GM23338 (cell line): ENCODE measurements around the gene NPY4R. TPM values are rescaled to one million over a fixed set of nuclear protein-coding genes. Genes with fewer than 3 reads are reported as not detected.
"Not testable (repeated sequence)": the region's sequence is repeated elsewhere in the genome, so short reads cannot be mapped to it uniquely, and the experiment has no call there.

Experiments used
- ATAC-seq: fragments of 200-7000 bp; cut with Tn5 transposase; 3 replicates; pipeline ENCODE4 v1.9.1; 2020
- DNase-seq: peaks from one replicate; pipeline ENCODE4 v3.0.0-alpha.2; 2015; ENCODE audit warnings: low spot score
- H2AFZ ChIP-seq: fragments of 200-600 bp; sonication (generic); 2 replicates; pipeline ENCODE4 v1.8.0; 2016; ENCODE audit warnings: antibody characterized with exemption, mild to moderate bottlenecking, moderate library complexity
- H3F3A ChIP-seq: fragments of 200-600 bp; sonication (generic); replicated peaks from 2 replicates; pipeline ENCODE4 v1.8.0; 2017; ENCODE audit warnings: antibody characterized with exemption, mixed run types, low read depth
- H3K27ac ChIP-seq: fragments of 200-600 bp; sonication (generic); 2 replicates; pipeline ENCODE4 v1.6.1; 2016; ENCODE audit warnings: low read depth
- H3K27me3 ChIP-seq: fragments of 200-600 bp; sonication (generic); 2 replicates; pipeline ENCODE4 v1.8.0; 2016; ENCODE audit warnings: mild to moderate bottlenecking, mixed run types, moderate library complexity; ENCODE audit not compliant: insufficient read depth
- H3K36me3 ChIP-seq: fragments of 200-600 bp; sonication (generic); 2 replicates; pipeline ENCODE4 v1.8.0; 2016; ENCODE audit warnings: mild to moderate bottlenecking; ENCODE audit not compliant: insufficient read depth
- H3K4me1 ChIP-seq: fragments of 200-600 bp; sonication (generic); 2 replicates; pipeline ENCODE4 v1.8.0; 2016; ENCODE audit warnings: mild to moderate bottlenecking, moderate library complexity; ENCODE audit not compliant: insufficient read depth
- H3K4me2 ChIP-seq: fragments of 200-600 bp; sonication (generic); 2 replicates; pipeline ENCODE4 v1.7.1; 2017; ENCODE audit warnings: mixed run types
- H3K4me3 ChIP-seq: fragments of 200-600 bp; sonication (generic); 2 replicates; pipeline ENCODE4 v1.6.1; 2016; ENCODE audit warnings: mixed run types
- H3K79me2 ChIP-seq: fragments of 200-600 bp; sonication (generic); replicated peaks from 2 replicates; pipeline ENCODE4 v1.8.0; 2017; ENCODE audit warnings: mild to moderate bottlenecking; ENCODE audit not compliant: insufficient read depth
- H3K9me2 ChIP-seq: fragments of 200-600 bp; sonication (generic); 2 replicates; pipeline ENCODE4 v1.8.0; 2017; ENCODE audit not compliant: insufficient read depth
- H4K20me1 ChIP-seq: fragments of 200-600 bp; sonication (generic); replicated peaks from 2 replicates; pipeline ENCODE4 v1.8.0; 2017; ENCODE audit warnings: mild to moderate bottlenecking; ENCODE audit not compliant: insufficient read depth
- H3K27ac Mint-ChIP-seq: 2 replicates; pipeline ENCODE4 v1.8.0; 2020; ENCODE audit warnings: inconsistent platforms, mild to moderate bottlenecking, moderate library complexity, mixed read lengths
- H3K27me3 Mint-ChIP-seq: 3 replicates; pipeline ENCODE4 v1.8.0; 2022; ENCODE audit warnings: low read depth, mild to moderate bottlenecking, moderate library complexity, mixed read lengths, inconsistent platforms; ENCODE audit not compliant: insufficient read depth, poor library complexity
- H3K36me3 Mint-ChIP-seq: 3 replicates; pipeline ENCODE4 v1.8.0; 2021; ENCODE audit warnings: low read depth, mild to moderate bottlenecking, inconsistent platforms, moderate library complexity, mixed read lengths
- H3K4me1 Mint-ChIP-seq: 3 replicates; pipeline ENCODE4 v1.8.0; 2020; ENCODE audit warnings: mild to moderate bottlenecking, inconsistent platforms, mixed read lengths
- H3K4me3 Mint-ChIP-seq: 3 replicates; pipeline ENCODE4 v1.8.0; 2021; ENCODE audit warnings: moderate library complexity, mild to moderate bottlenecking, inconsistent platforms, mixed read lengths
- H3K9me3 Mint-ChIP-seq: 3 replicates; pipeline ENCODE4 v1.8.0; 2020; ENCODE audit warnings: moderate library complexity, mild to moderate bottlenecking, inconsistent platforms, mixed read lengths
- polyA plus RNA-seq: library from polyadenylated mRNA; unstranded; fragments of >200 nt; fragmentation: Nextera tagmentation; extraction: Ambion mirVana; gene quantifications from 2 replicates; pipeline ENCODE4 v1.2.1, GENCODE V29; 2016
- total RNA-seq: library from RNA; depleted of rRNA; stranded (reverse); fragments of >200 nt; shearing (Covaris generic); gene quantifications from 2 replicates; pipeline ENCODE4 v1.2.3, GENCODE V29; 2014; rRNA removed

Gene NPY4R
- total and polyA plus RNA-seq, 2 experiments from 2014 or later: not detected

DNA sequence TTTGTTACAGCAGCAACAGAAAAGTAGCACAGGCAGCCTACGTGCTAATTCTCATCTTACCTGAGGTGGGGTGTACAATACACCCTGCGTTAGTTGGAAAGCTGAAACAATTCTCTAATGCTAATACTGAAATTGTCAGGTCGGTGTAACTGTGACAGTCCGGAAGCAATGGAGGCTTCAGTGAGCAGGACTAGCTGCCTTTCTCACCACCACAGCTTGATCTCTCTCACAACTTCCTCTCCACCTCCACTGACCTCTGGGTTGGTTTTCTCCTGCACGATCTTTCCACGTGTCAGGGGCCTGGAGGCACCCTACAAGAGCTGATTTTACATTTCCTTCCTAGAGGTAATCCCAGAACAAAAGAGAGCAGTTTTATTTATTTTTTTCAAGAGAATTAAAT, 50.5 kb downstream of the NPY4R start:
- H3K4me1 Mint-ChIP-seq, H3K9me3 Mint-ChIP-seq, H3K4me2 ChIP-seq, H3K36me3 ChIP-seq, H2AFZ ChIP-seq, H3K27ac ChIP-seq, H3F3A ChIP-seq, H3K79me2 ChIP-seq, H3K27ac Mint-ChIP-seq, H4K20me1 ChIP-seq, H3K27me3 ChIP-seq, H3K4me3 Mint-ChIP-seq, ATAC-seq, H3K27me3 Mint-ChIP-seq, H3K36me3 Mint-ChIP-seq, H3K4me3 ChIP-seq, H3K4me1 ChIP-seq, H3K9me2 ChIP-seq, DNase-seq: not testable (repeated sequence)

DNA sequence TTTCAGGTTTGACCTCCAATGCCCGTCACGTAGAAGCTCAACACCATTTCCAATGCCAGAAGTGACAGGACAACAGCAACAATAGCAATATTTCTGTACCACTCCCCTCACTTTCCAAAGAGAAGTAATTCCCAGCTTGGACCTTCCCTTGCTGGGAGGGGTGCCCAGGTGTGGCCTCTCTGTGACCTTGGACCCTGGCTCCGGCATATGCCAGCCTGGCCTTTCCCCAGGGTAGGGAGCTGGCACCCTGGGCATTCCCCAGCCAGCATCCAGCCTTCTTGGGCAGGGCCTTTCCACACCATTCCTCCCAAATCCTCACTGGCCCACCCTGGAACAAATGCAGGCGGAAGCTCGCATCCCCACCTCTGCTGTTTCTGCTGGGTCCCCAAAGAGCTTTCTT, 53.1 kb downstream of the NPY4R start:
- not testable (repeated sequence) for H3K4me2 ChIP-seq, H3K27ac Mint-ChIP-seq, H3K27me3 ChIP-seq, H3K9me2 ChIP-seq, H3K27ac ChIP-seq, DNase-seq, H3K27me3 Mint-ChIP-seq, H3K4me1 Mint-ChIP-seq, H3K36me3 ChIP-seq, H3K36me3 Mint-ChIP-seq, H3K4me1 ChIP-seq, H4K20me1 ChIP-seq, H3K9me3 Mint-ChIP-seq, ATAC-seq, H3F3A ChIP-seq, H2AFZ ChIP-seq, H3K79me2 ChIP-seq, H3K4me3 Mint-ChIP-seq, H3K4me3 ChIP-seq

DNA sequence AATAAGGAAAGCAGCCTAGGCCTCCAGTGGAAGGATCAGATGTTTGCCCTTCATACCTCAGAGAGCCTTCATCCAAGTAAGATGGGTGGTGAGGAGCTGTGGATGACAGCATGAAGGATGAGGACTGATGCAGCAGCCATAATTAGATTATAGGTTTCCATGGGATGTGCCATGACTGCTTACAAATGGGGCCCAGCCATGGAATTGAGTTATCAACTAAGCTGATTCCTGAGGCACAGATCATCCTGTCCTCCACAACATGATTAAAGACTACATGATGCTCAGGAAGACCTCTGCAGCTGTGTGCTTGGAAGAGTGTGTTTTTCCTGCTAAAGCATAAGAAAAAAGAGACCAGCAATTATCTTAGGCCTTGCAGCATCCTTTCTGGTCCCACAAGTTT, 54.6 kb downstream of the NPY4R start:
- not testable (repeated sequence) for H4K20me1 ChIP-seq, H3K27me3 Mint-ChIP-seq, H3K4me3 ChIP-seq, DNase-seq, H3F3A ChIP-seq, H3K4me2 ChIP-seq, H3K27ac Mint-ChIP-seq, H3K9me2 ChIP-seq, H3K4me3 Mint-ChIP-seq, H3K4me1 ChIP-seq, H3K27ac ChIP-seq, H3K9me3 Mint-ChIP-seq, H3K27me3 ChIP-seq, H3K36me3 ChIP-seq, H3K36me3 Mint-ChIP-seq, H2AFZ ChIP-seq, H3K79me2 ChIP-seq, H3K4me1 Mint-ChIP-seq, ATAC-seq

Other genes with a start within 250 kb of the NPY4R start
- gene ANTXRL, start 179.0 kb downstream of the NPY4R start, total RNA-seq: not detected in 2 replicates
- gene ANTXRL, start 179.0 kb downstream of the NPY4R start, polyA plus RNA-seq: not detected in 2 replicates
- not detected in 2 replicates for gene ANXA8L1, start 90.2 kb downstream of the NPY4R start, total RNA-seq
- gene ANXA8L1, start 90.2 kb downstream of the NPY4R start, polyA plus RNA-seq: not detected in 2 replicates
- gene GPRIN2, start 90.7 kb upstream of the NPY4R start, total RNA-seq: 24.4 and 28.5 TPM in 2 replicates
- 2.9 and 3.0 TPM in 2 replicates for gene GPRIN2, start 90.7 kb upstream of the NPY4R start, polyA plus RNA-seq
- gene SYT15, start 113.2 kb upstream of the NPY4R start, total RNA-seq: 0.39 TPM in 1 of 2 replicates, not detected in the other
- gene SYT15, start 113.2 kb upstream of the NPY4R start, polyA plus RNA-seq: 0.83 and 1.5 TPM in 2 replicates